Natural killer cell (primary cell): Measurements from ENCODE around the gene CACNA1A. TPM values are rescaled to one million over a fixed set of nuclear protein-coding genes. Genes with fewer than 3 reads are reported as not detected.
A peak's percentile ranks its signal among the peaks of the same experiment; 100 is the strongest.

Source experiments
- ATAC-seq, 3 donors: fragments of 150-1000 bp in 2 of 3; fragments of 200-7000 bp in 1 of 3; cut with Tn5 transposase; 1 replicate in 1 of 3; 2 replicates in 2 of 3; pipeline ENCODE4 v1.10.0; 2021; ENCODE audit warnings: mild to moderate bottlenecking in 2 of 3, moderate library complexity in 2 of 3
- DNase-seq, 2 donors: peaks; one replicate each; pipeline versions ENCODE4 v3.0.0 to v3.0.0-alpha.2; 2013 to 2021; ENCODE audit warnings: mixed read lengths in 1 of 2
- H3K27ac ChIP-seq: one replicate; pipeline ENCODE4 v1.5.1; 2013; ENCODE audit warnings: mild to moderate bottlenecking, low read length
- H3K27me3 ChIP-seq: one replicate; pipeline ENCODE4 v1.6.1; 2013; ENCODE audit warnings: low read length; ENCODE audit not compliant: control insufficient read depth, insufficient read depth
- H3K36me3 ChIP-seq: one replicate; pipeline ENCODE4 v1.6.1; 2013; ENCODE audit warnings: low read length; ENCODE audit not compliant: control insufficient read depth, insufficient read depth
- H3K4me1 ChIP-seq: one replicate; pipeline ENCODE4 v1.6.1; 2013; ENCODE audit warnings: low read length; ENCODE audit not compliant: control insufficient read depth, insufficient read depth
- H3K4me3 ChIP-seq: one replicate; pipeline ENCODE4 v1.5.1; 2013; ENCODE audit warnings: low read length
- H3K9me3 ChIP-seq: one replicate; pipeline ENCODE4 v1.6.1; 2013; ENCODE audit warnings: low read length; ENCODE audit not compliant: control insufficient read depth, insufficient read depth
- H3K27ac Mint-ChIP-seq, 2 donors: one replicate each; pipeline ENCODE4 v1.8.0; 2022; ENCODE audit warnings: mild to moderate bottlenecking in 2 of 2, mixed read lengths in 2 of 2, moderate library complexity in 1 of 2
- H3K27me3 Mint-ChIP-seq, 2 donors: one replicate each; pipeline ENCODE4 v1.8.0; 2022; ENCODE audit warnings: low read depth in 2 of 2, mixed read lengths in 2 of 2
- H3K36me3 Mint-ChIP-seq: one replicate; pipeline ENCODE4 v1.8.0; 2022; ENCODE audit warnings: mixed read lengths
- H3K4me1 Mint-ChIP-seq, 2 donors: one replicate each; pipeline ENCODE4 v1.8.0; 2022; ENCODE audit warnings: mixed read lengths in 2 of 2
- H3K4me3 Mint-ChIP-seq: one replicate; pipeline ENCODE4 v1.8.0; 2022; ENCODE audit warnings: mild to moderate bottlenecking, moderate library complexity, mixed read lengths
- H3K9me3 Mint-ChIP-seq, 2 donors: one replicate each; pipeline ENCODE4 v1.8.0; 2022; ENCODE audit warnings: mixed read lengths in 2 of 2
- CTCF ChIP-seq: fragments of 200-600 bp; IDR thresholded peaks from one replicate; pipeline ENCODE4 v1.8.0; 2022; ENCODE audit warnings: antibody characterized with exemption
- WGBS: methylation state at CpG from one replicate; pipeline ENCODE4 v1.1.7; 2013; ENCODE audit warnings: missing lambda C conversion rate; ENCODE audit not compliant: insufficient coverage; 5-methylcytosine and 5-hydroxymethylcytosine counted together
- intact Hi-C: fragments of 100-400 bp; cut with micrococcal nuclease; formaldehyde crosslinking; loops from one replicate; pipeline ENCODE4 v1.14.2; 2022
- total RNA-seq, 4 donors: library from RNA; stranded (reverse); fragments of 120-200 nt in 1 of 4; gene quantifications; one replicate each; pipeline versions ENCODE4 v1.2.3 to v1.2.4, GENCODE V29; 2013 to 2022

Gene CACNA1A
- total RNA-seq, 3 donors from 2014 or later (not counting 1 experiment from before 2014, with no cell fraction given): 0.59 to 0.85 (median 0.75) TPM

GRCh38 chr19:13526552-13526951 lies 20.3 kb upstream of the CACNA1A start:
- Histone ChIP-seq H3K4me1 (no peaks in the 10 kb centered on the region), H3K27ac (no peak overlapping the region), H3K9me3 (peaks cover 4% of the 10 kb centered on the region), H3K4me3 (no peak overlapping the region), H3K27me3 (peaks cover 2% of the 10 kb centered on the region), H3K36me3 (no peaks in the 10 kb centered on the region)
- H3K4me3 Mint-ChIP-seq: no peak overlapping the region
- H3K9me3 Mint-ChIP-seq: peaks cover 0 to 3% of the 10 kb centered on the region in 2 donors
- peak in 2 of 3 donors; percentile 40 to 51 for ATAC-seq
- H3K27me3 Mint-ChIP-seq: peaks cover 10% of the 10 kb centered on the region in 2 donors
- intact Hi-C loops: no loop called here
- H3K27ac Mint-ChIP-seq: no peak overlapping the region
- peak in 1 of 2 donors; percentile 17 for DNase-seq
- no peaks in the 10 kb centered on the region for H3K36me3 Mint-ChIP-seq
- 4% methylated on average over 2 of the region's 2 CpGs for WGBS
- no peaks in the 10 kb centered on the region for H3K4me1 Mint-ChIP-seq
- TF ChIP-seq CTCF: peak; percentile 45

- Histone ChIP-seq H3K4me3 (no peak overlapping the region), H3K9me3 (peaks cover 3% of the 10 kb centered on the region), H3K4me1 (no peaks in the 10 kb centered on the region), H3K36me3 (no peaks in the 10 kb centered on the region), H3K27ac (no peak overlapping the region), H3K27me3 (no peaks in the 10 kb centered on the region)
- Mint-ChIP-seq H3K27ac (no peak overlapping the region), H3K4me3 (no peak overlapping the region), H3K9me3 (peaks cover 7 to 11% of the 10 kb centered on the region in 2 donors), H3K27me3 (peaks cover 12 to 31% of the 10 kb centered on the region in 2 donors), H3K4me1 (no peaks in the 10 kb centered on the region), H3K36me3 (peaks cover 8% of the 10 kb centered on the region)
- TF ChIP-seq CTCF: no peak
- no peak for ATAC-seq
- intact Hi-C loops: no loop called here
- DNase-seq: no peak
Measured at GRCh38 chr19:13521066-13521465, 14.8 kb upstream of the CACNA1A start.

GRCh38 chr19:13511947-13512346 lies 5.7 kb upstream of the CACNA1A start:
- no peak for TF ChIP-seq CTCF
- no peaks in the 10 kb centered on the region for H3K36me3 Mint-ChIP-seq
- Histone ChIP-seq H3K4me1 (no peaks in the 10 kb centered on the region), H3K27ac (no peak overlapping the region), H3K36me3 (no peaks in the 10 kb centered on the region), H3K27me3 (peaks cover 10% of the 10 kb centered on the region), H3K9me3 (no peaks in the 10 kb centered on the region), H3K4me3 (no peak overlapping the region)
- H3K4me3 Mint-ChIP-seq: no peak overlapping the region
- no peak overlapping the region for H3K27ac Mint-ChIP-seq
- H3K27me3 Mint-ChIP-seq: peaks cover 34 to 49% of the 10 kb centered on the region in 2 donors
- no peak for DNase-seq
- H3K9me3 Mint-ChIP-seq: no peaks in the 10 kb centered on the region
- WGBS: 43% methylated on average over 2 of the region's 2 CpGs
- intact Hi-C loops: no loop called here
- no peak for ATAC-seq
- peaks cover 0 to 4% of the 10 kb centered on the region in 2 donors for H3K4me1 Mint-ChIP-seq

- no peak overlapping the region for H3K27ac Mint-ChIP-seq
- Histone ChIP-seq H3K9me3 (no peaks in the 10 kb centered on the region), H3K27ac (no peak overlapping the region), H3K36me3 (no peaks in the 10 kb centered on the region), H3K4me3 (no peak overlapping the region), H3K27me3 (peaks cover 16% of the 10 kb centered on the region), H3K4me1 (no peaks in the 10 kb centered on the region)
- ATAC-seq (no peak), DNase-seq (no peak)
- intact Hi-C loops: no loop called here
- H3K4me3 Mint-ChIP-seq: no peak overlapping the region
- TF ChIP-seq CTCF: no peak
- peaks cover 0 to 4% of the 10 kb centered on the region in 2 donors for H3K4me1 Mint-ChIP-seq
- WGBS: 4% methylated on average over 19 of the region's 22 CpGs
- H3K27me3 Mint-ChIP-seq: peaks cover 41 to 64% of the 10 kb centered on the region in 2 donors
- no peaks in the 10 kb centered on the region for H3K36me3 Mint-ChIP-seq
- no peaks in the 10 kb centered on the region for H3K9me3 Mint-ChIP-seq
Measured at GRCh38 chr19:13507053-13507611, 853 bp upstream of the CACNA1A start.
